NCI-H774 (cell line): ENCODE data around the gene PIAS2.
"Not testable (repeated sequence)": the region's sequence is repeated elsewhere in the genome, so short reads cannot be mapped to it uniquely, and the experiment has no call there.

Experiments used
- DNase-seq: peaks from one replicate; lab custom pipeline; 2025; lab: John Stamatoyannopoulos, UW

PIAS2 gene

GRCh38 chr18:46832422-46832821 is 84.9 kb downstream of the PIAS2 start:
- not testable (repeated sequence) for DNase-seq

- no peak for DNase-seq
Observed at GRCh38 chr18:46831434-46831833, 85.9 kb downstream of the PIAS2 start.

- no peak for DNase-seq
Observed at GRCh38 chr18:46830633-46831032, 86.7 kb downstream of the PIAS2 start.

- no peak for DNase-seq
Observed at GRCh38 chr18:46829947-46830346, 87.4 kb downstream of the PIAS2 start.

- no peak for DNase-seq
Observed at GRCh38 chr18:46829531-46829930, 87.8 kb downstream of the PIAS2 start.

- DNase-seq, result no peak
Observed at GRCh38 chr18:46821856-46822711, 95.2 kb downstream of the PIAS2 start.

GRCh38 chr18:46820863-46821262 is 96.4 kb downstream of the PIAS2 start:
- DNase-seq, result no peak

GRCh38 chr18:46815661-46816060 is 101.6 kb downstream of the PIAS2 start:
- DNase-seq, result no peak

- DNase-seq, result no peak
Observed at GRCh38 chr18:46814399-46814798, 102.9 kb downstream of the PIAS2 start.

- no peak for DNase-seq
Observed at GRCh38 chr18:46812311-46812710, 105.0 kb downstream of the PIAS2 start.

- no peak for DNase-seq
Observed at GRCh38 chr18:46810481-46811000, 106.8 kb downstream of the PIAS2 start.

GRCh38 chr18:46809145-46809544 is 108.2 kb downstream of the PIAS2 start:
- no peak for DNase-seq

GRCh38 chr18:46795945-46796344 is 121.4 kb downstream of the PIAS2 start:
- not testable (repeated sequence) for DNase-seq

GRCh38 chr18:46794607-46795006 is 122.7 kb downstream of the PIAS2 start:
- DNase-seq, result no peak

- no peak for DNase-seq
Observed at GRCh38 chr18:46793565-46793964, 123.7 kb downstream of the PIAS2 start.

GRCh38 chr18:46789088-46789487 is 128.2 kb downstream of the PIAS2 start:
- no peak for DNase-seq

- no peak for DNase-seq
Observed at GRCh38 chr18:46787674-46788073, 129.6 kb downstream of the PIAS2 start.

- no peak for DNase-seq
Observed at GRCh38 chr18:46772357-46772756, 144.9 kb downstream of the PIAS2 start.

GRCh38 chr18:46771141-46771540 is 146.2 kb downstream of the PIAS2 start:
- no peak for DNase-seq

GRCh38 chr18:46770708-46771107 is 146.6 kb downstream of the PIAS2 start:
- no peak for DNase-seq

GRCh38 chr18:46768166-46768921 is 149.0 kb downstream of the PIAS2 start:
- no peak for DNase-seq

- no peak for DNase-seq
Observed at GRCh38 chr18:46767217-46767616, 150.1 kb downstream of the PIAS2 start.

GRCh38 chr18:46764586-46764985 is 152.7 kb downstream of the PIAS2 start:
- no peak for DNase-seq
